HepG2 (cell line): ENCODE results near the gene ARHGEF16. TPM values are rescaled to one million over a fixed set of nuclear protein-coding genes. Genes with fewer than 3 reads are reported as not detected.

Source experiments
- ARID3A ChIP-seq: IDR thresholded peaks from 2 replicates; pipeline ENCODE4 v1.6.1; 2012; ENCODE audit warnings: low read depth, low read length, improper control_type of control experiment
- BRD4 ChIP-seq: sonication (generic); formaldehyde crosslinking; IDR thresholded peaks from 2 replicates; pipeline ENCODE4 v1.4.0; 2020; ENCODE audit warnings: missing genetic modification reagents
- DR1 ChIP-seq: sonication (generic); formaldehyde crosslinking; IDR thresholded peaks from 2 replicates; pipeline ENCODE4 v1.8.0; 2021; ENCODE audit warnings: mild to moderate bottlenecking, missing genetic modification reagents, inconsistent platforms
- HNRNPUL1 ChIP-seq: fragments of 200-400 bp; formaldehyde crosslinking; IDR thresholded peaks from 2 replicates; pipeline ENCODE4 v1.6.1; 2017; ENCODE audit warnings: low read depth, mild to moderate bottlenecking, low read length, moderate library complexity
- KAT7 ChIP-seq: IDR thresholded peaks from 2 replicates; pipeline ENCODE4 v1.6.1; 2018; ENCODE audit warnings: borderline replicate concordance, missing compliant biosample characterization
- KDM2A ChIP-seq: sonication (generic); formaldehyde crosslinking; IDR thresholded peaks from 2 replicates; pipeline ENCODE4 v1.4.0; 2020; ENCODE audit warnings: low read depth, missing genetic modification reagents, borderline replicate concordance
- KLF11 ChIP-seq: IDR thresholded peaks from 2 replicates; pipeline ENCODE4 v1.6.1; 2016; ENCODE audit warnings: missing compliant biosample characterization
- NFKBIZ ChIP-seq: IDR thresholded peaks from 2 replicates; pipeline ENCODE4 v1.6.1; 2018; ENCODE audit warnings: missing genetic modification reagents, missing compliant biosample characterization
- PAF1 ChIP-seq: IDR thresholded peaks from 2 replicates; pipeline ENCODE4 v1.6.1; 2016; ENCODE audit warnings: missing genetic modification reagents, missing compliant biosample characterization
- SMARCC2 ChIP-seq: fragments of 450-650 bp; IDR thresholded peaks from 2 replicates; pipeline ENCODE4 v1.6.1; 2017; ENCODE audit warnings: antibody characterized with exemption, mild to moderate bottlenecking
- ZBTB42 ChIP-seq: sonication (generic); formaldehyde crosslinking; IDR thresholded peaks from 2 replicates; pipeline ENCODE4 v1.5.0; 2020; ENCODE audit warnings: mild to moderate bottlenecking, missing genetic modification reagents
- ZEB1 ChIP-seq: IDR thresholded peaks from 2 replicates; pipeline ENCODE4 v1.6.1; 2012; ENCODE audit warnings: mild to moderate bottlenecking, low read depth, inconsistent platforms; ENCODE audit not compliant: insufficient replicate concordance
- ZHX2 ChIP-seq, 2 experiments: sonication (generic) in 1 of 2; formaldehyde crosslinking in 1 of 2; IDR thresholded peaks; 2 replicates each; pipeline versions ENCODE4 v1.6.1 to v1.9.0; 2014 to 2022; ENCODE audit warnings: antibody characterized with exemption in 1 of 2, borderline replicate concordance in 1 of 2, inconsistent platforms in 1 of 2, low read depth in 1 of 2, missing genetic modification reagents in 1 of 2
- ZNF224 ChIP-seq: sonication (generic); formaldehyde crosslinking; IDR thresholded peaks from 2 replicates; pipeline ENCODE4 v1.5.0; 2020; ENCODE audit warnings: mild to moderate bottlenecking, missing genetic modification reagents
- ZNF260 ChIP-seq: sonication (generic); formaldehyde crosslinking; IDR thresholded peaks from 2 replicates; pipeline ENCODE4 v1.4.0; 2020; ENCODE audit warnings: missing genetic modification reagents, low read depth, mild to moderate bottlenecking, borderline replicate concordance
- ZNF281 ChIP-seq: sonication (generic); formaldehyde crosslinking; IDR thresholded peaks from 2 replicates; pipeline ENCODE4 v1.4.0; 2020; ENCODE audit warnings: missing genetic modification reagents, borderline replicate concordance
- ZNF761 ChIP-seq: sonication (generic); formaldehyde crosslinking; conservative IDR thresholded peaks from 2 replicates; pipeline ENCODE4 v1.4.0; 2020; ENCODE audit warnings: mild to moderate bottlenecking, missing genetic modification reagents
- polyA plus RNA-seq, 8 experiments: library from polyadenylated mRNA; depleted of rRNA in 3 of 8; stranded (reverse) in 7 of 8; unstranded in 1 of 8; fragments of >200 nt; fragmentation: Illumina TruSeq in 4 of 8; extraction: Trizol in 4 of 8; gene quantifications; 2 replicates each; pipeline versions ENCODE4 v1.2.1 to v1.2.3, GENCODE V29; 2011 to 2016; ENCODE audit warnings: low read depth in 4 of 8, missing spikeins in 1 of 8, mixed read lengths in 1 of 8; ENCODE audit not compliant: insufficient read depth in 1 of 8
- total RNA-seq, 5 experiments: library from RNA; depleted of rRNA; stranded (reverse); fragments of >200 nt; fragmentation: Illumina TruSeq; extraction: Trizol; gene quantifications; 2 replicates each; pipeline ENCODE4 v1.2.3, GENCODE V29; 2016; ENCODE audit warnings: low read depth in 1 of 5

Gene ARHGEF16
- total and polyA plus RNA-seq, 2 of the 13 experiments (the other 11 are each of a cell fraction or from before 2014, with no cell fraction given): 20.3 to 39.9 TPM

- TF ChIP-seq PAF1 (CRISPR knock-in tag) (no peak), ZNF224 (CRISPR knock-in tag) (no peak), KDM2A (no peak; the same call in 1 of the 2 replicates), KAT7 (CRISPR knock-in tag) (no peak), ZNF260 (no peak), ARID3A (no peak), ZNF281 (no peak), HNRNPUL1 (no peak), ZEB1 (no peak), SMARCC2 (no peak), NFKBIZ (CRISPR knock-in tag) (no peak), KLF11 (CRISPR knock-in tag) (0 out of 2 replicates have a peak, but pooled peaks have one; percentile 42), ZBTB42 (CRISPR knock-in tag) (no peak), DR1 (CRISPR knock-in tag) (no peak), ZHX2 (IDR thresholded peaks at IDR 0.05; ENCODE audit: low read depth) (no peak), ZHX2 (CRISPR knock-in tag; IDR thresholded peaks at IDR 0.05; ENCODE audit: borderline replicate concordance) (no peak), ZNF761 (CRISPR knock-in tag) (no peak), BRD4 (CRISPR knock-in tag) (peak; percentile 55; the same call in 1 of the 2 replicates)
These were observed 3.7 kb downstream of the ARHGEF16 start (continued) for GRCh38 chr1:3457910-3458883.
